ENCODE data around the gene CIRBP.
"Not testable (repeated sequence)": the region's sequence is repeated elsewhere in the genome, so short reads cannot be mapped to it uniquely, and the experiment has no call there.

CIRBP gene

GRCh38 chr19:1317274-1318003, 48.3 kb downstream of the CIRBP start:
- H3K27ac Mint-ChIP-seq, result no peak overlapping the region
- peaks cover 20% of the 10 kb centered on the region for H3K27me3 Mint-ChIP-seq
- H3K36me3 Mint-ChIP-seq (ENCODE audit: low read depth), result no peaks in the 10 kb centered on the region
- no peak overlapping the region for H3K4me3 Mint-ChIP-seq
- H3K9me3 Mint-ChIP-seq, result no peaks in the 10 kb centered on the region
- H3K4me1 Mint-ChIP-seq (ENCODE audit: low read depth), result no peaks in the 10 kb centered on the region

DNA sequence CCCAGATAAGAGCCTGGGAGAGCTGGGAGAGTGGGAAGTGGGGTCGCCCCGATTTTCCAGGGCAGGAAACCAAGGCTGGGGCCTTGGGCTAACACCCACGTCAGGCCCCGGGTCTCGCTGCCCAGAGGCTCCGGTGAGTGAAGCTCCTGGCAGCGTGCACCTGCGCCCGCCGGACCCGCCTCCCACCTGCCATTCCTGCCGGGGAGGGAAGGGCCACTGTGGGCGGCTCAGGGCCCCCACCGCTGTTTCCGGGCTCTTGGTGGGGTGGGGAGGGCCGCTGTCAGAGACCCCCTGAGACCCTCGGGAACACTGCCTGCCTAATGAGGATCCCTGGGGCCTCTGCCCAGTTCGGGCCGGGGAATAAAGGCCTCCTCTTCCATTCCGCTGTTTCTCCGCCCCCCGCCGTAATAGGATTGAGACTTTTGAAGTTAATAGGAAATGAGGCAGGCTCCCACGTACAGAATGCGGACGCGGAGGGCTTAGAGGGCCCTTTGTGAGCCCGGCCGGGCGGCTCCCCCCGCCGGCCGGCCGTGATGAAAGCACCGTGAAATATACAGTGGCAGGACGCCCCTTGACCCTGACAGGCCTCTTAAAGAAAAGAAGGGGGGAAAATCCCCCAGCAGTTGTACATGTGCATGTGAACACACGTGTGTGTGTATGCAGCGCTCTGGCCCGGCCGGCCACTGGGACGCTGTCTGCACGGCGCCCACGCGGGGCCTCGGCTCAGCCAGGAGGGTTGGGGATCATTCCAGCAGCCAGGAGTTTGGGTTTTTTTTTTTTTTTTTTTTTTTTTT, 49.7 kb downstream of the CIRBP start:
- no peak overlapping the region for H3K27ac Mint-ChIP-seq
- peaks cover under 1% of the 10 kb centered on the region for H3K4me1 Mint-ChIP-seq (ENCODE audit: low read depth)
- no peaks in the 10 kb centered on the region for H3K36me3 Mint-ChIP-seq (ENCODE audit: low read depth)
- H3K4me3 Mint-ChIP-seq, result no peak overlapping the region
- H3K27me3 Mint-ChIP-seq, result peaks cover 26% of the 10 kb centered on the region
- H3K9me3 Mint-ChIP-seq, result no peaks in the 10 kb centered on the region

- not testable (repeated sequence) for H3K36me3 Mint-ChIP-seq (ENCODE audit: low read depth); H3K27ac Mint-ChIP-seq; H3K9me3 Mint-ChIP-seq; H3K4me1 Mint-ChIP-seq (ENCODE audit: low read depth); H3K4me3 Mint-ChIP-seq
- peaks cover 36% of the 10 kb centered on the region for H3K27me3 Mint-ChIP-seq
Measured at GRCh38 chr19:1320282-1320650, 51.1 kb downstream of the CIRBP start.

GRCh38 chr19:1321539-1321938, 52.4 kb downstream of the CIRBP start:
- Mint-ChIP-seq H3K27me3 (peaks cover 39% of the 10 kb centered on the region), H3K4me1 (ENCODE audit: low read depth) (peaks cover 12% of the 10 kb centered on the region), H3K4me3 (no peak overlapping the region), H3K36me3 (ENCODE audit: low read depth) (no peaks in the 10 kb centered on the region), H3K9me3 (no peaks in the 10 kb centered on the region), H3K27ac (peak overlapping the region; percentile 68)

GRCh38 chr19:1322198-1322981, 53.3 kb downstream of the CIRBP start:
- H3K9me3 Mint-ChIP-seq, result no peaks in the 10 kb centered on the region
- H3K27me3 Mint-ChIP-seq, result peaks cover 36% of the 10 kb centered on the region
- peaks cover 12% of the 10 kb centered on the region for H3K4me1 Mint-ChIP-seq (ENCODE audit: low read depth)
- H3K4me3 Mint-ChIP-seq, result no peak overlapping the region
- peak overlapping the region; percentile 66 for H3K27ac Mint-ChIP-seq
- H3K36me3 Mint-ChIP-seq (ENCODE audit: low read depth), result no peaks in the 10 kb centered on the region

DNA sequence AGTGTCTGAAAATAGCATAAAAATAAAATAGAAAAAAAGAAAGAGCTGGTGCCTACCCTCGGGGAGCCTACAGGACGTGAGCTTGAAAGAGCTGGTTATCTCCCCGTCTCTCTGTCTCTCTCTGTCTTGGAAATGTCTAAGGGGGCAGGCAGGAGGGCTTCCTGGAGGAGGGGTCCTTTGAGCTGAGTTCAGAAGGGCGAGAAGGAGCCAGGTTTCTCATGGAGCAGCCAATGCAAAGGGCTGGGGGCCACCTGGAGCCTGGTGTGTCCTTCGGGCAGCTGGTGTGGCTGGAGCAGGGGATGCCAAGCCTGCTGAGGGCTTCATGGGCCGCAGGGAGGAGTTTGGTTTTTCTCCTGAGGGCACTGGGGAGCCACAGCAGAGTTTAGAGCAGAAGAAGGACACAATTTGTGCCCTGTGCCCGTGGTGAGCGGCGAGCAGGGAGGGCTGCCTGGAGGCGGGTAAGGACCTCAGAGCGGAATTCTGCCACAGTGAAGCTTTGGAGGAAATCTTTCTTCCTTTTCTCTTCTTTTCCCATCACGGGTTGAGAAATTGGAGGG, 55.2 kb downstream of the CIRBP start:
- H3K4me1 Mint-ChIP-seq (ENCODE audit: low read depth), result peaks cover 12% of the 10 kb centered on the region
- no peak overlapping the region for H3K27ac Mint-ChIP-seq
- H3K27me3 Mint-ChIP-seq, result peaks cover 27% of the 10 kb centered on the region
- H3K4me3 Mint-ChIP-seq, result no peak overlapping the region
- no peaks in the 10 kb centered on the region for H3K36me3 Mint-ChIP-seq (ENCODE audit: low read depth)
- H3K9me3 Mint-ChIP-seq, result no peaks in the 10 kb centered on the region

Data from stimulated activated naive CD8-positive, alpha-beta T cell treated with anti-CD3 and anti-CD28 coated beads, Interleukin-15, Interleukin-2, amounts not matched to agents 100 ng/mL and 50 ng/mL, for 24 hours (primary cell).